Measurements from ENCODE around the gene ALG14.

ALG14 gene

DNA sequence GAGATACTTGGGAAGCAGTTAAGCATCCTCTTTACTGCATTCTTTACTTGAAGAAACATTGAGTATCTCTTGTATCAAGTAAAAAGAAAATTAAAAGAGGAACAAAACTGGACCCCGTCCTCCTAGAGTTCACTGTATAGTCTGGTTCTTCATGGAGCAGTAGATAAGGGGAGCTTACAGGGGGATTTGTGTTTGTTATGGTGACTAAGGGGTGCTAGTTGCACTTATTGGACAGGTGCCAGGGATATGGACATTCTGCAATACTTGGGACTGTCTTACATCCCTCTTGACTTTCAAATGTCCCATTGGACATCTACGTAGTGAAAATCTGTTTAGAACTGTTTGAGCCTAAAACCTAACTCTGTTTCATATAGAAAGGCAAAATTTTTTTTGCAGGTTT, 67.2 kb downstream of the ALG14 start:
- H4K20me1 ChIP-seq (ENCODE audit: insufficient read depth, low read length), result no peaks in the 10 kb centered on the region
- no peak overlapping the region for H2AFZ ChIP-seq (ENCODE audit: low read depth, low read length)
- no peak overlapping the region for H3K4me3 ChIP-seq (ENCODE audit: low read length)
- H3K9me3 ChIP-seq (ENCODE audit: insufficient read depth, low read length), result no peaks in the 10 kb centered on the region
- TF ChIP-seq, protein P1, sequence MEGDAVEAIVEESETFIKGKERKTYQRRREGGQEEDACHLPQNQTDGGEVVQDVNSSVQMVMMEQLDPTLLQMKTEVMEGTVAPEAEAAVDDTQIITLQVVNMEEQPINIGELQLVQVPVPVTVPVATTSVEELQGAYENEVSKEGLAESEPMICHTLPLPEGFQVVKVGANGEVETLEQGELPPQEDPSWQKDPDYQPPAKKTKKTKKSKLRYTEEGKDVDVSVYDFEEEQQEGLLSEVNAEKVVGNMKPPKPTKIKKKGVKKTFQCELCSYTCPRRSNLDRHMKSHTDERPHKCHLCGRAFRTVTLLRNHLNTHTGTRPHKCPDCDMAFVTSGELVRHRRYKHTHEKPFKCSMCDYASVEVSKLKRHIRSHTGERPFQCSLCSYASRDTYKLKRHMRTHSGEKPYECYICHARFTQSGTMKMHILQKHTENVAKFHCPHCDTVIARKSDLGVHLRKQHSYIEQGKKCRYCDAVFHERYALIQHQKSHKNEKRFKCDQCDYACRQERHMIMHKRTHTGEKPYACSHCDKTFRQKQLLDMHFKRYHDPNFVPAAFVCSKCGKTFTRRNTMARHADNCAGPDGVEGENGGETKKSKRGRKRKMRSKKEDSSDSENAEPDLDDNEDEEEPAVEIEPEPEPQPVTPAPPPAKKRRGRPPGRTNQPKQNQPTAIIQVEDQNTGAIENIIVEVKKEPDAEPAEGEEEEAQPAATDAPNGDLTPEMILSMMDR (IDR thresholded peaks at IDR 0.05; ENCODE audit: low read depth, low read length), result no peak
- no peak for TF ChIP-seq EZH2phosphoT487 (IDR thresholded peaks at IDR 0.05; ENCODE audit: low read depth)
- no peak overlapping the region for H3K9ac ChIP-seq (ENCODE audit: low read length)
- no peak overlapping the region for H3K27ac ChIP-seq (ENCODE audit: low read length)
- H3K4me2 ChIP-seq (ENCODE audit: low read length), result no peak overlapping the region
- H3K36me3 ChIP-seq (replicated peaks; ENCODE audit: low read depth, low read length), result no peaks in the 10 kb centered on the region
- no peaks in the 10 kb centered on the region for H3K79me2 ChIP-seq (ENCODE audit: low read length)
- no peaks in the 10 kb centered on the region for H3K27me3 ChIP-seq (ENCODE audit: low read depth, low read length)
- peaks cover 7% of the 10 kb centered on the region for H3K4me1 ChIP-seq (ENCODE audit: low read length)

DNA sequence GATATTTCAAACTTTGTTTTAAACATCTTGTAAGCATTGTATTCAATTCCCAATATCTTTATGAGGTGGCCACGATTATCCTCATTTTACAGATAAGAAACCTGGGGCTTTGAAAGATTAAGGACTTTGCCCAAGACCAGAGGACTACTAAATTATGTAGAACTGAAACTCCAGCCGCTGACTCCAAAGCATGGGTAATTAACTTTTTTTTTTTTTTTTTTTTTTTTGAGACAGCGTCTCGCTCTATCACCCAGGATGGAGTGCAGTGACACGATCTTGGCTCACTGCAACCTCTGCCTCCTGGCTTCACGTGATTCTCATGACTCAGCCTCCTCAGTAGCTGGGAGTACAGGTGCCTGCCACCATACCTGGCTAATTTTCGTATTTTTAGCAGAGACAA, 68.7 kb downstream of the ALG14 start:
- no peak overlapping the region for H3K4me2 ChIP-seq (ENCODE audit: low read length)
- no peaks in the 10 kb centered on the region for H3K36me3 ChIP-seq (replicated peaks; ENCODE audit: low read depth, low read length)
- H4K20me1 ChIP-seq (ENCODE audit: insufficient read depth, low read length), result no peaks in the 10 kb centered on the region
- no peak overlapping the region for H3K27ac ChIP-seq (ENCODE audit: low read length)
- H3K4me3 ChIP-seq (ENCODE audit: low read length), result no peak overlapping the region
- H3K9ac ChIP-seq (ENCODE audit: low read length), result no peak overlapping the region
- H2AFZ ChIP-seq (ENCODE audit: low read depth, low read length), result no peak overlapping the region
- no peaks in the 10 kb centered on the region for H3K27me3 ChIP-seq (ENCODE audit: low read depth, low read length)
- no peaks in the 10 kb centered on the region for H3K79me2 ChIP-seq (ENCODE audit: low read length)
- TF ChIP-seq, protein P1 (IDR thresholded peaks at IDR 0.05; ENCODE audit: low read depth, low read length), result no peak
- no peak for TF ChIP-seq EZH2phosphoT487 (IDR thresholded peaks at IDR 0.05; ENCODE audit: low read depth)
- H3K9me3 ChIP-seq (ENCODE audit: insufficient read depth, low read length), result no peaks in the 10 kb centered on the region
- H3K4me1 ChIP-seq (ENCODE audit: low read length), result peaks cover 7% of the 10 kb centered on the region

DNA sequence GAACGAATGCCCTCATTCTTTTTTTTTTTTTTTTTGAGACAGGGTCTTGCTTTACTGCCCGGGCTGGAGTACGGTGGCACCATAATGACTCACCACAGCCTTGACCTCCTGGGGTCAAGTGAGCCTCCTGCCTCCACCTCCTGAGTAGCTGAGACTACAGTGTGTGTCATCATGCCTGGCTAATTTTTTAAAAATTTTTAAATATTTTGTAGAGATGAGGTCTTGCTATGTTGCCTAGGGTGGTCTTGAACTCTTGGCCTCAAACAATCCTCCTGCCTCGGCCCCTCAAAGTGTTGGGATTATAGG, 69.4 kb downstream of the ALG14 start:
- TF ChIP-seq EZH2phosphoT487 (IDR thresholded peaks at IDR 0.05; ENCODE audit: low read depth), result no peak
- TF ChIP-seq, protein P1 (IDR thresholded peaks at IDR 0.05; ENCODE audit: low read depth, low read length), result no peak
- Histone ChIP-seq H3K27ac (ENCODE audit: low read length) (no peak overlapping the region), H3K36me3 (replicated peaks; ENCODE audit: low read depth, low read length) (no peaks in the 10 kb centered on the region), H3K27me3 (ENCODE audit: low read depth, low read length) (no peaks in the 10 kb centered on the region), H2AFZ (ENCODE audit: low read depth, low read length) (no peak overlapping the region), H4K20me1 (ENCODE audit: insufficient read depth, low read length) (no peaks in the 10 kb centered on the region), H3K9ac (ENCODE audit: low read length) (no peak overlapping the region), H3K4me3 (ENCODE audit: low read length) (no peak overlapping the region), H3K79me2 (ENCODE audit: low read length) (no peaks in the 10 kb centered on the region), H3K9me3 (ENCODE audit: insufficient read depth, low read length) (no peaks in the 10 kb centered on the region), H3K4me1 (ENCODE audit: low read length) (peaks cover 7% of the 10 kb centered on the region), H3K4me2 (ENCODE audit: low read length) (no peak overlapping the region)

DNA sequence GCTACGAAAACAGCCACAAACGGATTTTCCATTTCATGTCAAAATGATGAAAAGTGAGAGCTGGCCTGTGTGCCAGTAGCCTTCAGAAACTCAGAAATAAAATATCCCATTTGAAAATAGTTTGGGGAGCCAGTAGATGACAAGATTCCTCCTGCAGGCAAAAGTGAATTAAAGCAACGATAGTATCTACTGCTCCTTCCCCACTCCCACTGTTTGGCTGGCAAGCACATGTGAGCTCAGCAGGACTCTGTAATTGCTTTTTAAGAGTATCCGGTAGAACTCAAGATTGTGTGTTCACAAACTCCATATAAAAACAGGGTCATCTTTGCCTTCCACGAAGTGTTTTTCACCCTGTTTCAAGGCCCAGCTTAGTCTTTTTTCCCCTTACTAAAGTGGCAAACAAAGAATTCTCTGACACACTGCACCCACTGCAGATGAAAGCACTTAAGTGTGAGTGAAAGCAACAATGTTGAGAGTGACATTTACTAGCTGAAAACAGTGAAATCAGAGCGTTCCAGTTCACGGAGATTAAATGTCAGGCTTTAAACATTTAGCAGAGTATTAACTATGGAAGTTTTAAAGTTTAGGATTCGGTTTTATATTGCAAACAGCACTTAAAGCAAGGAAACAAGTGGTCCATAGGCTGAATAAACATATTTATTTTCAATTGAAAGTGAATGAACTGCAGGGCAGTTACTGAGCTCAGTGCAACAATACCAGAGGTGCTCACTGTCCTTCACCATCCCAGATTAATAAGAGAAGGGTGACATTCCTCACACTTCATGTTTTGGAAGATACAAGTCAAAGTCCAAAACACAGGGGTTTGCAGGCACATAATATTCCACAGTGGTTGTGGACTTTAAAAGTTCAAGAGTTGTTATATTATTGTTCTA, 70.0 kb downstream of the ALG14 start:
- H3K9me3 ChIP-seq (ENCODE audit: insufficient read depth, low read length), result no peaks in the 10 kb centered on the region
- TF ChIP-seq, protein P1 (IDR thresholded peaks at IDR 0.05; ENCODE audit: low read depth, low read length), result no peak
- TF ChIP-seq EZH2phosphoT487 (IDR thresholded peaks at IDR 0.05; ENCODE audit: low read depth), result no peak
- peaks cover 7% of the 10 kb centered on the region for H3K4me1 ChIP-seq (ENCODE audit: low read length)
- H4K20me1 ChIP-seq (ENCODE audit: insufficient read depth, low read length), result no peaks in the 10 kb centered on the region
- no peak overlapping the region for H3K9ac ChIP-seq (ENCODE audit: low read length)
- no peaks in the 10 kb centered on the region for H3K27me3 ChIP-seq (ENCODE audit: low read depth, low read length)
- H2AFZ ChIP-seq (ENCODE audit: low read depth, low read length), result no peak overlapping the region
- H3K27ac ChIP-seq (ENCODE audit: low read length), result no peak overlapping the region
- H3K79me2 ChIP-seq (ENCODE audit: low read length), result no peaks in the 10 kb centered on the region
- H3K36me3 ChIP-seq (replicated peaks; ENCODE audit: low read depth, low read length), result no peaks in the 10 kb centered on the region
- H3K4me3 ChIP-seq (ENCODE audit: low read length), result no peak overlapping the region
- H3K4me2 ChIP-seq (ENCODE audit: low read length), result no peak overlapping the region
